ENCODE results near the gene PRLH.

DNA sequence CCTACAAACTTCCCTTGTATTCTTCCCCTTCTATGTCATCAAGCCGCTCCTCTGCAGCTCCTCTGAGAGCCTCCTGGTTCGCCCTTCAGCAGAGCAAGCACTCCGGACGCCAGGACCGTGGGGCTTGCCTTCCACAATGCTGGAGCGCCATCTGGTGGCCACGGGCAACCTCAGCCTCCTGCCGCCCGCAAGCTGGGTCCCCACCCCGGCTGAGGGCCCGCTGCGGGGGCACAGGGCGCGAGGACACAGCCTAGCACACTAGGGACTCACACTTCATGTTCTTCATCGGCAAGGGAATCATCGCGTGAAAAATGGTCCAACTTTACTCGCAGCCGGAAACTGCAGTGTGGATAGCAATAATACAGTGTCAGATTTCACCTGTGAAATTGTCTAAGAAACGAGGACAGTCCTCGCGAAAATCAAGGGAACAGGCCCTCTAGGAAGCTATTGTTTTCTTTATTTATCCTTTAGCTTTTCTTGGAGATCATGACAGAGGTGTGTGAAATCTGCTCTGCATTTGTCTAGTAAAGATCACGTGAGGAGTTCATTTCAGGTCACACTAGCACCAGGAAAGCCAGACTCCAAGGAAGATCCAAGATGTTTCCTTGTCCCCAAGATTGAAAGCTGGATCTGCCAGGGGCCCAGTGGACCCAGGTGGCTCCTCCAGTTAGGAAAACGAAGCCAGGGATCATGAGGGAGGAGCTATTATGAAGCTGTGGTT is 5.8 kb downstream of the PRLH start:
- TF ChIP-seq POLR2A (IDR thresholded peaks at IDR 0.05; ENCODE audit: low read length): no peak
- TF ChIP-seq GATA1 (IDR thresholded peaks at IDR 0.05; ENCODE audit: low read depth, low read length): no peak

All from erythroblast (primary cell).